Measurements from ENCODE around the gene ARSB.
A peak's percentile ranks its signal among the peaks of the same experiment; 100 is the strongest.
"Not testable (repeated sequence)": the region's sequence is repeated elsewhere in the genome, so short reads cannot be mapped to it uniquely, and the experiment has no call there.

ARSB gene

DNA sequence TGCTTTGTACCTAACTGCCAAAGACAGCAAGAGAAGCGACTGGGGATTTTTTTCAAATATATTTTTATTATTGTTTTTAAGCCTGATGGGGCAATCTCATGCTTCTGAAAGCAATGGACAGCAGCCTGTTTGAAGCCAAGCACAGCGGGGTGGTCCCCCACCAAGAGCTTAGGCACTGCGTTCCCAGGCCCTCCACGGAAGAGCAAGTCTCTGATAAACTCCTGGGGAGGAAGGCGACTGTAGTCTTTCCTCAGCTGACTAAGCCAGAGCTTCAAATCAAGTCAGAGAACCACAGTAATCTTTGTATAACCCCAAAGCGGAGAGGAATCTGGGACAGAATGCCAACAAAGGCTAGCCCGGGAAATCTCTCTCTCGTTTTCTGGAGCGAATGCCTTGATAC, 54.4 kb downstream of the ARSB start:
- DNase-seq: no peak

DNA sequence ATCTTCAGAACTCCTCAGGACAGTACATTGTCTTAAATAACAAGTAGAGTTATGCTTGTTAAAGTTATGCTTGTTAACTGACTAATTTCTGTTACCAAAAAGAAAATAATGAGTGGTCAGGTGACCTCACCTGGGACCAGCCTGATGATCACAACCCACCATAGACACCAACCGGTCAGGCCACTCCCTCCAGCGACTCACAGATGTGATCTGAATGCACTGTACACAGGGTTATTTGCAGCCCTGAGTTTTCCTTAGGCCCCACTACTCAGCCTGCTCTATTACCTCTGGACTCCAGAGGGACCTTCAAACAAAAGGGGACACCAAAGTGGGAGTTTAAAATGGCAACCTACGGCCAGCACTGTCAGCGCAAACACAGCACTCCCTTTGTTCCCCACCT, 55.3 kb downstream of the ARSB start:
- no peak for DNase-seq

DNA sequence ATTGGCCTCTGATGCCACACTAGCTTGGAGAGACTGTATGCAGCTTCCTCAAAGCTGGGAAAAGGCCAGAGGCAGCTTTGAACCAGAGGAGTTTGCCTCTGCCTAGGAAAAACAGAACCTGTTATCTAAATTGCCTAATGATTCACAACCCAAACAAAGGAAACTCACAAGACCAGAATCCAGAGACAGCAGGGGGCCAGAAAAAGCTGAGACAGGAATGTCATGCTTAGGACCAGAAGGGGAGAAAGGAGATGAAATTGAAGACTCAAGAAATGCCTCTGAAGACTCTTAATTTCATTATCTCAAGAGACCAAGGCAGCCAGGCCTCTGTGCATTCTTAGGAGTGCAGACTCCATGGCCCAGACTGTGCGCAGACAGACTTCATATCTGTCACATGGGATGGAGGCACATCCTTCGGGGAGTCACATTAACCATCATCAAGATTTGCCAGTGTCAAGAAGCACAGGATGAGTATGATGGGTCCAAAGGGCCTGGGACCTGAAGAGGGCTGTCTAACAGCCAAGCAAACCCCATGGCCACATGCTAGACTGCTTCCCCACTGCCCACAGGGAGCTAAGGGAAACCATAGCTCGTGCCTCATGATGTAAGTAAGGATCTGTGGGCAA, 57.3 kb downstream of the ARSB start:
- DNase-seq: no peak

DNA sequence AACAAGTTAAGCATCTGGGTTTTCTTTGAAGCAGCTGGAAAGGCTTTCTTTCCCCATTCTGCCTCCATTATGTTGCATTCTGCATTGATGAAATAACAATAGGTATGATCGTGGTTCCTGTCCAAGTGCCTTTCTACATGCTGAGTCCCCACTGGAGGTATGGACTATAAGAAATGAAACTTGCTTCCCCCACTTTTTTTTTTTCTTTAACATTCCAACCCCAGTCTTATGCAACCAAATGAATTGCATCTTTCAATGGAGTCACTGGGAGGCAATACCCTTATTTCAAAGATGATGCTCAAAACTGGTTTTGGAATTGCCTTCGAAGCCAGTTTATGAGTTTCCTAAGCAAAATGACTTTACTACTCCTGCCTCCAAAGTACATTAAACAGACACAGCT, 58.9 kb downstream of the ARSB start:
- no peak for DNase-seq

DNA sequence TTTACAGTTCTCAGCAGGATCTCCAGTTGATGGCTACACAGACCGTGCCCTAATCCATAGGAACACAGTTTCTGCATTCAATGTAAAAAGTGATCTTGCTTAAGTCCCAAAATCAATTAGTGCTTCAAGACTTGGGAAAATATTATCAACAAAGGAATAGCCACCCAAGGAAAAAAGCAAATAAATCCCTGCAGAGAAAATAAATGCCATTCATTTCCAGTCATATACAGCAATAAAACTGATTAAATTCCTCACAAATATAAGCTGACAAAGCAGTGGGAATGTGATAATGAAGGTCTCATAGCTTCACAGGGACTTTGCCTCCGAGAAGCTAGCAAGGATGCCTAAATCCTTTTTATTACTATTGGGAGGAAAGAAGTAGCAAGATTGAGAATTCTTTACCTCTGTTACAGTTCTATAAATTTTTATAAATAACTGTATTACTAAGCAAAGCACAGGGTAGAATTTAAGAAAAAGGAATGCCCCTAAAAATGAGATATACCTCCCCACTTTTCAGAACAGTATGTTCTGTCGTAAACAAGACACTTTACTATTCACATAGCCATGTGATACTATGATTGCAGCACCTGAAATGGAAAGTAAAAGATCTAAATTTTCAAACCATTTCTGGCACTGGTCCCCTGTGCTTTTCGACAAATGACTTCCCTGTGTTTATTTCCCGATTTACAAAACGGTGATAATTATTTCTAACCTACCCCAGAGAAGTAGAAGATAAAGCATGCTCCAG, 59.8 kb downstream of the ARSB start:
- no peak for DNase-seq

DNA sequence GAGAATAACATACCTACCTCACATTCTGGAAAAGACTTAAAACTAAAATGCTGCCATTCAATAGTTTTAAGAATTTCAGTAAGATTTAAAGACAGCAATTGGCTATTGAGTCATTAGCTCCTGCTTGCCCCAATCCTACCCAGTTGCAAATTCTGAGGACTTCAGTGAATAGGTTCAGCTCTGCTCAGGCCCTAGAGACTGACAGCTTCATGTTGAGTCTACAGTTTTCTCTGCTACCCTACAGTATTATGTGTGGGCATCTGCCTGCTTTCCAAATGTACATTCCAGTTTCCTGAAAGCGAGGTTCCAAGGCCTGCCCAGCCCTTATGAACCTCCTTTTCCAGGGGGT, 61.5 kb downstream of the ARSB start:
- no peak for DNase-seq

DNA sequence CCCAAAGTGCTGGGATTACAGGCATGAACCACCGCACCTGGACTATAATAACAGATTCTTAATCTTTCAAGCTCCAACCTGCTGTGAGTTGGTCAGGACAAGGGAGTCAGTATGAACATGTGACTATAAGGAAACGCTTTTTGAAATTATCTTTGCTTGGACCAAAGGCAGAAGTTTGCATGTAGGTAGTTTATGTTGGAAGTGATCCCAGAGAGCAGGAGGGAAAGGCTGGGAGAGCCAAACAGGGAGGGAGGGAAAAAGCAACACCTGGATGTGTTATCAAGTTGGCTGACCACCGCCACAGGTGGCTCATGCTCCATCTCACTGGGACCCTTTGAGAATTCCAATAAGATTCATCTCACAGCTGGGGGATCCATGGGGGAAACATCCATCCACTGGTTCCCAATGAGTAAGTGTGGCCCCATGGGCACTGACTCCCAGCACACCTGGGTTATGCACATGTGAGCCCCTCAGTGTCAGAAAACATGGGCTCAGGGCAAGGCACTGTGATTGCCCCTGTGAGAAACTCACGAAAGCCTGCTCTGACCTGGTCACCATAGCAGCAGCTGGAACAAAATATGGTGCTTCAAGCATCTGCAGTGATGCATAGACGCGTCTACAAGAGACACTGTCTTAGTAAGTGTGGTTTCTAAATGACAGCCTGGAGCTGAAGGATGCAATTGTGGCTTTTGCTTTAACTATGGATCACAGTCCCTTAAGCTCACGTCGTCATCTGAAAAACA, 62.1 kb downstream of the ARSB start:
- DNase-seq: no peak

DNA sequence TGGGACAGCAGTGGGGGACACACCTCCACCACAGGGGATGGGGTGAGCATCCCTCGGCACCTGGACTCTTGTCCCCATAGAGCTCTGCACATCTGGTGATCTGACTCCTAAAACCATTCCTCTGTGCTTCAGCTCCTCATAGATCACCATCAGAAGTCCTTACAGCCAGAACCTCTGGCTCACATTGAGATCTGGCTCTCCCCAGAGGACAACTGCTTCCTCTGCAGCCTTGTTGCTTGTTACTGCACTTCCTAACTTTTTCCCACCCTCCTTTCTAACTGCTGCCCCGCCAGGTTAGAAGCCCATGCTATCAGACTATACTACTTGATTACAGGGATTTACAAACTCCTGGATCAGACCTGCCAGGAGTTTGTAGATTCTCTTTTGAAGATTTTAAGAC, 64.5 kb downstream of the ARSB start:
- no peak for DNase-seq

DNA sequence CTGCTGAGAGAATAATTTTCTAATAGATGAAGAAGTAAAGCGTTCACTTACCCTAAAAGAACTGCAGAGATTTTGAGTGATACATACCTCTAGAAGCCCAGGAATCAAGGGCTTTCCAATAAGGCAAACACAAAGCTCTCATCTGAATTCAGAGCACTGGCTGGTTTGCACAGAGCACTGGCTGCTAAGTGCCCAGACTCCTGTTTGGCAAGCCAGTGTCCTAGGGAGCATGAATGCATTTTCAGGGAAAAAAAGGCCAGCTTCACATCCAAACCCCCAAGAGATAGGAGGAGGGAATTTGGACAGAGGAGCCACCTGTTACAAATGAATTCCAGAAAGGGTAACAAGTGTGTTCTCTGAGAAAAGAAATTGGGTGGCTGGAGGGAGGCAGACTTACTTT, 65.3 kb downstream of the ARSB start:
- no peak for DNase-seq

DNA sequence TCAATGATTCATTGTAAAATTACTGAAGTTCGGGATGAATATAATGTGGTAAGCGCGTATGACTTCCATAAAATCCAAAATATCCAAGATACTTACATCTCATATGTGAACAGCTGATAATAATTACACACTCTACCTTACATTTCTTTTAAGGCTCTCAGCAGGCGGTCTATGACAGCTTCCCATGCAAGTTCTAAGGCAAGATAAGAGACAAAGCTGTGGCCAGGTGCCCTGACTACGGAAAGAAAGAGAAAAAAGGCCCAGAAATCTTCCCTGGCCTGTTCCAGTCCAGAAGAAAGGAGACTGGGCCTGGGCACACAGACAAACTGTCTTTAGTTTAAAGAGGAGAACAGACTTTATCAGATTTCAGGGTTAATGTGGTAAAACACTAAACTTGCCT, 69.1 kb downstream of the ARSB start:
- no peak for DNase-seq

DNA sequence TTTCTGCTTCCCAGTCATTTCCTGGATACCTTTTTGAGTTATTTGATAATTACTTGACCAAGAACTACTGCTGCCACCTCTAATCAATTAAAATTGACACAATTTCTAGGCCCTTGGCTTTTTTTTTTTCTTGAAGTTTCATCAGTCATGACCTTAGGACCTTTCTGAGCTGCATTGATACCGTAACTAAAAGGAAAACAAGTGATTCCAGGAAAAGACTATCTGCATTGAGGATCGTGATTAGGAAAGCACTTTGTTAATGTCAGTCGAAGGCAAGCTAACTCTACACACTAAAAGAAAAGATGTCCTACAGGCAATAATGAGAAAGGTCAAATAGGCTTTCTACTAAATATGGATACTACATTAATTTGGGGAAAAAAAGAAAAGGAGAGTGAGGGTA, 69.9 kb downstream of the ARSB start:
- no peak for DNase-seq

DNA sequence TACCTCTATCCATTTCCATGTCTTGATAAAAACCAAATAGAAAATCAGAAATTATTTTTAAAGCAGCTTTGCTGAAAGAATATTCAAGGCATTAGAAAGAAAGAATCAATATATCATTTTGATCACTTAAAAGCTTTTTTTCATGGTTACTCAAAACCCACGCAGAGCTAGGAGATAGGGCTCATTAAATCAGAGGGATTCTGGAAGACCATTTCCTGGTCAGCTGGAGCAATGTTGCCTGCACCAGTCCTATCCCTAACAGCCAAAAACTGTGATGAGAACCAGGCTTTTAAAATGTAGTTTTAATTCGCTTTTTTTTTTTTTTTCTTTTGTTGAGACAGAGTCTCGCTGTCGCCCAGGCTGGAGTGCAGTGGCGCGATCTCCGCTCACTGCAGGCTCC, 72.3 kb downstream of the ARSB start:
- no peak for DNase-seq

DNA sequence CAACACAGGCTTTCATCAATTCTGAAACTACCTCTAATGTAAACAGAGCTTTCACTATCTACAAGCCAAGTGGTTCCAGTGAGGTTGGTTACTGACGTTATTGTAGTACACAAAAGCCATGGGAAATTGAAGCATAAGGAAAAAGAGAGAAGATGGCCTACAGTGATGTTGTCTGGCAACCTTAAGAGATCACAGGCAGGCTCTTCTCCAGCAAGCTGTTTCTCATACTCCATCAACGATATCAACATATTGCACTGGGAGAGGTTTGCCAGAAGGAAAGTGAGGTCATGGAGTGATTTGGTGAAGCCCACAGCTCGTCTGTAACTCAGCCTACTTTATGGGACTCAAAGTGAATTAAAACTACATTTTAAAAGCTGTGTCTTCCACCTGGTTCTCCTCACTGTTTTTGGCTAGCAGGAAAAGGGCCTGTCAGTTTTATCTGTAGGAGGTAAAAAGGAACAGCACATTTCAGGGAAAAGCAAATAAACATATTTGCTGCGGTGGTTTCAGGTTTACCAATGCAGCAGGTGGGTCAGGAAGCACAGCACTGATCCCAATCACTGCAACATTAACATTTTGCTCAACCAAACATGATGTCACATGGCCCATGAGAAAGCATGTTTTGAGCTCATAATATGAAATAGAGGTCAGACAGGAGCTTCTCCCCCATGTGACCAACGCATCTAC, 72.9 kb downstream of the ARSB start:
- DNase-seq: no peak

DNA sequence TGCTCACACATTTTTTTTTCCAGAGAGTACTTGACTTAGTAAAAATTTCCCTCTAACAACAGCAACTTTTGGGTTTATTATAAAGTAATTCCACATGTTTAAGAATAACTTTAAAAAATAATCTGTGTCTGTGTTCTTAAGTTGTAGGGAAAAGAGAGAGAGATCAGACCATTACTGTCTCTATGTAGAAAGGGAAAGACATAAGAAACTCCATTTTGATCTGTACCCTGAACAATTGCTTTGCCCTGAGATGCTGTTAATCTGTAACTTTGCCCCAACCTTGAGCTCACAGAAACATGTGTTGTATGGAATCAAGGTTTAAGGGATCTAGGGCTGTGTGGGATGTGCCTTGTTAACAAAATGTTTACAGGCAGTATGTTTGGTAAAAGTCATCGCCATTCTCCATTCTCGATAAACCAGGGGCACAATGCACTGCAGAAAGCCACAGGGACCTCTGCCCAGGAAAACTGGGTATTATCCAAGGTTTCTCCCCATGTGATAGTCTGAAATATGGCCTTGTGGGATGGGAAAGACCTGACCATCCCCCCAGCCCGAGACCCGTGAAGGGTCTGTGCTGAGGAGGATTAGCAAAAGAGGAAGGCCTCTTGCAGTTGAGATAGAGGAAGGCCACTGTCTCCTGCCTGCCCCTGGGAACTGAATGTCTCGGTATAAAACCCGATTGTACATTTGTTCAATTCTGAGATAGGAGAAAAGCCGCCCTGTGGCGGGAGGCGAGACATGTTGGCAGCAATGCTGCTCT, 75.7 kb downstream of the ARSB start:
- not testable (repeated sequence) for DNase-seq

DNA sequence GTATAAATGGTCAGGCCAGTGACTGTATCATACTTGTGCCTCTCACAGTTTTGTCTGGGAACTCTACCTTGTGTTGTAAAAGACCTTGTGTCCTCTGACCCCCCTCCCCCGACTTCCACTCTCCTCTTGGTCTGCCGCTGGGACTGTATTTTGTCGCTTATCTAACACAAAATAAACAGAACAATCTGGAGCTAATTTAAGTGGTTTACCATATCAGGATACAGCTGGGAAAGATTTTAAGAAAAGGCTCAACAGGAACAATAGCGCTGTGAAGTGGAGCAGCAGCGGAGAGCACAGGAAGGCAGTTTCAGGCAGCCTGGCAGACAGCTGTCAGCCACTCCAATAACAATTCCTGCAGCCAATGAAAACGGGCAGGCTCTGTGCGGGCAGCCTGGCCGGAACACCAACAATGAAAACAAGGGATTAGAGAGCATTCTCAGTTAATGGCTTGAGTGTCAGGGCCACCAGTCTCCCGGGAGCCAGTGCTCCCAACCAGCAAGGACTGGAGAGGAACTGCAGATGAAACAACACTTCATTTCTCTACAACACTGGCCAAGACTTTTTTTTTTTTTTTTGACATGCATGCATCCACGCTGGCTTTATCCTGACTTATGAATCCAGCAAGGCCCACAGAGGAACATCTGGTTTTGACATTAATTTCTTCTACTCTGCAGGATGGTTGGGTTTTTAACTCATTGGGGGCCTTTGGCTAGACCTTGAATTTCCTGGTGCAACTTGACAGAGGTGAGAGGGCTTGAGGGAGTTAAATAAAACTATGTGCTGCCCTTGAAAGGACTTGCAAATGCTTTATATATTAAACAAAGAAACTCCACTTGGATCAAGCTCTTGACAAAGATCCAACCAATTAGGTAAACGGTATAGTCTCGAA, 76.7 kb downstream of the ARSB start:
- DNase-seq: peak; percentile 72

DNA sequence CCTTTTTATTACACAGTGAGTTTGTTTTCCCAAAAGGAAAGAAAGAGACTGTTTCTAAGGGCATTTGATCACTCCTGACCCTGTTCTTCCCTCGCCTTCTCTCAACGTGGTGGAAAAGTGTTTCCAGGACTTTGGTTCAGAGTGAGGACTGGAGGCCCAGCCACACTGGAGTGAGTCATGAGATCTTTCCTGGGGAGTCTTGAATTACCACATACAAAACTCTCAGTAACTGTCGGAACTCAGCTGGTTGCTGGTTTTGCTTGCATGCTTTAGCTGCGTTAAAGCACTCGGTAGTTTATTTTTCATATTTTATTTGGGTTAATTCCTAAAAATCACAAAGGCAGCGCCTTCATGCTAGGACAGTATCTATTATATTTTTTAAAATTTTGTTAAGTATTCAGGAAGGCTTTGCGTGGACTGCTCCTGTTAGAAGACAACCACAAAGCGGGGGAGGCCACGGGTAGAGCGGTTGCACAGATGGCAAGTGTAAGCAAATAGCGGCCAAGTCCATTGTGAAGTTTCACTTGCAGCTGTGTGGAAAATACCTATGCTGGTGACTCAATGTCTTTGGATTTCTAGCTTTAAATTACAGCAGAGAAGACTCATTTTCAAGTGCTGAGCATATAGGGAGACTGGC, 77.7 kb downstream of the ARSB start:
- DNase-seq: no peak

DNA sequence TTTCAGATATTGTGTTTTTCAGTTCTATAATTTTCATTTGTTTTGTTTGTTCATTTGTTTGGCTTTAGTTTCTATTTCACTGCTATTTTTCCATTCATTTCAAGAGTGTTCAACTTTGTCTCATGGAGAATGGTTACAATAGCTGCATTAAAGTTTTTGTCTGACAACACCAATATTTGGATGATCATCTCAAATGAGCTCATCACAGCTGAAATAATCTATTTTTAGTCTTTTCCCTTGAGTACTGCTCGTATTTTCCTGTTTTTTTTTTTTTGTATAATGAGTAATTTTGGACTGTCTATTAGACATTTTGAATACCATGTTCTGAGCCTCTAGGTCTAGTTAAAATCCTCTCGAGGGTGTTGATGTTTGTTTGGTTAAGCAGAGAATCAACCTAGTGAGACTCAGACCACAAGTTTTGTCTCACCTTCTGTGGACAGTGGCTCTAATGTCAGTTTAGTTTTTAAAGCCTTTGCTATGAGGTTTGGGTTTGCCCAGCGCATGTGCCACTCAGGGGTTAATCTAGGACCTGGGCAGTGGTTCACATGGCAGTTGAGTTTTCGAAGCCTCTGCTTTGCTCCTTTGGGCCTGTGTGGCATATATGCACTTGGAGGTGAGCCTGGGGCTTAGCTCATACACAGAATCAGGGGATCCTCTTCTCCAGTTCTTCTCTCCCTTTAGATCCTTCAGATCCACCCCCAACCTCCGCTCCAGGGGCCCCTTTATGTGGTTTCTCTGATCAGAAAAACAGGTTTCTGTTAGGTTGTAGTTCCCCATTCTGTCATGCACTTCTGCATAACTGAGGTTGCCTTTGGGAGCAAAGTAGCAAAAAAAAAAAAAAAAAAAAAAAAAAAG, 79.8 kb downstream of the ARSB start:
- DNase-seq: no peak

DNA sequence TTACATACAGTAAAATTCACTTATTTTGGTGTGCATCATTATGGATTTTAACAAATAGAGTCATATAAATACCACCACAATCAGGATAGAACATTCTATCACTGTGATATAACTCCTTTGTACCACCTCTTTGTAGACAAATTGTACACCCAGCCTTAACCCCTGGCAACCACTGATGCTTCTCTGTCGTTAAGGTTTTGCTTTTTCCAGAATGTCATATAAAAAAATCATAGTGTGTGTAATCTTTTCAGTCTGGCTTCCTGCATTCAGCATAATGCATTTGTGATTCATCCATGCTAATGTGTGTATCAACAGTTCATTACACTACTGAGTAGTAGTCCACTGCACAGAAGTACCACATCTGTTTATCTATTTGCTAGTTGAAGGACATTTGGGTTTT, 81.2 kb downstream of the ARSB start:
- DNase-seq: no peak

DNA sequence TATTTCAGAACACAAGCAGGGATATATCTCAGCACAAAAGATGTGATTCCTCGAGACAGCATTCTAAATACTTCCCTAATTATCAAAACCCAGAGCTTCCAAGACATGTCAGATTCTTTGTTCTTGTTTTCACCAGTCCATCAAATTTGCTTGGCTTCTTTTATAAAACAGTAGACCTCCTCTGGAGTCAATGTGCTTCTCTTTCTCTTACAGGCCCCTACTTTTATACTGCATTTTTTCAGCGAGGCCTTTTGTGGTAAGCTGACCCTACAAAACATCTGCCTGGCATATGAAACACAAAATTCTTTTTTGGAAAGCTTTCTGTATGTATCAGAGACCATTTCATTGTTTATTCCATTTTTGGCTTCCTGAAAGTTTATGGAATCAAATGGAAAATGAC, 81.8 kb downstream of the ARSB start:
- no peak for DNase-seq

DNA sequence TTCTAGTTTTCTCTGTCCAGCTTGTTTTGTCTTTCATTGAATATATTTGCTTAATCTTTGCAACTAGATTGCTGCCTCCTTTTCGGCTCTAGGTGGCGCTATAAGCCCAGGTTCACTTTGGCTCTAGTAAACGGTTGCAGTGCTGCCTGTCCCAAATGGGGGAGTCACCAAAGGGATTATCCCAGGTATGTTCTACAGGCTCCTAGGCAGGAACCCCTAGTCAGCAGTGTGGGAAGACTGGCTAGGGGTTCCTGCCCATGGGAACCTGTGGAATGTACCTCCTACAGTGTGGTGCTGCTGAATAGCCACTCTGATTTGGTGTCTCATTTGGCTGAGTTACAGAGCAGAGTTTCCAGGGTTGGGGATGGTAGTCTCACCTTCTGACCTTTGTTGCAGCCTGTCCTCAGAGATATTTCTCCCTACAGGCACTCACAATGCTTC, 85.2 kb downstream of the ARSB start:
- DNase-seq: no peak

Data from DMS79 (cell line).